SU-DHL-6 (cell line): ENCODE measurements around the gene RAB6A.

ENCODE experiments used
- H2AFZ ChIP-seq: fragments of 200-600 bp; sonication (generic); 2 replicates; pipeline ENCODE4 v1.6.1; 2014; ENCODE audit warnings: low read depth, mild to moderate bottlenecking, moderate library complexity, mixed read lengths, antibody characterized with exemption, low read length; ENCODE audit not compliant: severe bottlenecking
- H3F3A ChIP-seq: fragments of 200-600 bp; shearing (Covaris generic); 2 replicates; pipeline ENCODE4 v1.6.0; 2016; ENCODE audit warnings: antibody characterized with exemption, mild to moderate bottlenecking; ENCODE audit not compliant: insufficient read depth
- H3K27ac ChIP-seq: fragments of 200-600 bp; sonication (generic); 2 replicates; pipeline ENCODE4 v1.5.1; 2016; ENCODE audit warnings: low read depth, mild to moderate bottlenecking, low read length, moderate library complexity, mixed read lengths
- H3K27me3 ChIP-seq: fragments of 200-600 bp; sonication (generic), shearing (Covaris generic); 2 replicates; pipeline ENCODE4 v1.6.0; 2014; ENCODE audit warnings: mild to moderate bottlenecking, low read length
- H3K36me3 ChIP-seq: fragments of 200-600 bp; sonication (generic); 2 replicates; pipeline ENCODE4 v1.6.1; 2014; ENCODE audit warnings: mild to moderate bottlenecking, low read length, mixed read lengths
- H3K4me2 ChIP-seq: fragments of 300-600, 200-600 bp; shearing (Covaris generic), sonication (generic); 2 replicates; pipeline ENCODE4 v1.6.0; 2014; ENCODE audit warnings: low read length, low read depth, mild to moderate bottlenecking; ENCODE audit not compliant: poor library complexity, severe bottlenecking
- H3K4me3 ChIP-seq: fragments of 200-600 bp; sonication (generic); 2 replicates; pipeline ENCODE4 v1.5.1; 2014; ENCODE audit warnings: antibody characterized with exemption, low read length, mild to moderate bottlenecking, mixed read lengths; ENCODE audit not compliant: insufficient read depth, poor library complexity, severe bottlenecking
- H3K79me2 ChIP-seq: fragments of 200-600 bp; sonication (generic); 2 replicates; pipeline ENCODE4 v1.6.1; 2014; ENCODE audit warnings: mild to moderate bottlenecking, low read length, moderate library complexity; ENCODE audit not compliant: insufficient read depth
- H3K9ac ChIP-seq: fragments of 200-600 bp; sonication (generic); 2 replicates; pipeline ENCODE4 v1.7.0; 2014; ENCODE audit warnings: mild to moderate bottlenecking, low read length
- H3K9me2 ChIP-seq: fragments of 200-600 bp; sonication (generic); replicated peaks from 2 replicates; pipeline ENCODE4 v1.6.1; 2014; ENCODE audit warnings: low read length; ENCODE audit not compliant: insufficient read depth
- H3K9me3 ChIP-seq: fragments of 200-600 bp; sonication (generic); 2 replicates; pipeline ENCODE4 v1.6.1; 2014; ENCODE audit warnings: low read length, mixed read lengths; ENCODE audit not compliant: insufficient read depth
- H4K20me1 ChIP-seq: fragments of 200-600 bp; sonication (generic); 2 replicates; pipeline ENCODE4 v1.6.1; 2014; ENCODE audit warnings: low read depth, mild to moderate bottlenecking, antibody characterized with exemption, low read length, moderate library complexity, mixed read lengths
- CTCF ChIP-seq: fragments of 200-600 bp; sonication (generic); IDR thresholded peaks from one replicate; pipeline ENCODE4 v1.5.1; 2017; ENCODE audit warnings: antibody characterized with exemption, mild to moderate bottlenecking, low read length, moderate library complexity; ENCODE audit not compliant: insufficient read depth, poor library complexity, severe bottlenecking
- EZH2phosphoT487 ChIP-seq: fragments of 200-600 bp; sonication (generic), shearing (Covaris generic); conservative IDR thresholded peaks from 2 replicates; pipeline ENCODE4 v1.6.1; 2018; ENCODE audit warnings: mild to moderate bottlenecking, antibody characterized with exemption, low read length, moderate library complexity, mixed read lengths

The RAB6A gene

DNA sequence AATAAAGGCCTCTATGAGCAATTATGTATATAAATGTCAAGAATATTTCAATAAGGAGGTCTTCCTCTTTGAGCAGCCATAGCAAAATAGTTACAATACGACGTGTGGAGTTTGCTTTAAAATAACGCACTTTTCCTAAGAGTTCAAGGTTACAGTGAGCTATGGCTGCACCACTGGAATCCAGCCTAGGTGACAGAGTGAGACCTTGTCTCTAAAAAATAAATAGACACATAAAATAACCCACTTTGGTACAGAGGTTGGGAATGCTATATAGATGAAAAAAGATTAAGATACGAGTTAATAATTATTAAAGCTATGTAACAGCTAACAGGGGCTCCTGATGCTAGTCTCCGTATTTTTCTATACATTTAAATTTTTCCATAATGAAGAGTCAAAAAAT, 12.6 kb downstream of the RAB6A start:
- H3K9me3 ChIP-seq = no peaks in the 10 kb centered on the region
- H3K36me3 ChIP-seq = no peaks in the 10 kb centered on the region
- H2AFZ ChIP-seq = no peak overlapping the region
- H3F3A ChIP-seq = peaks cover 6% of the 10 kb centered on the region; the same call in 1 of the 2 replicates
- H4K20me1 ChIP-seq = peaks cover 7% of the 10 kb centered on the region; the same call in 1 of the 2 replicates
- H3K27me3 ChIP-seq = no peaks in the 10 kb centered on the region
- H3K4me2 ChIP-seq = no peak overlapping the region
- peaks cover 95% of the 10 kb centered on the region for H3K79me2 ChIP-seq
- no peaks in the 10 kb centered on the region for H3K9me2 ChIP-seq
- no peak overlapping the region for H3K4me3 ChIP-seq
- no peak for TF ChIP-seq CTCF
- no peak for TF ChIP-seq EZH2phosphoT487
- no peak overlapping the region for H3K27ac ChIP-seq
- H3K9ac ChIP-seq = no peak overlapping the region

DNA sequence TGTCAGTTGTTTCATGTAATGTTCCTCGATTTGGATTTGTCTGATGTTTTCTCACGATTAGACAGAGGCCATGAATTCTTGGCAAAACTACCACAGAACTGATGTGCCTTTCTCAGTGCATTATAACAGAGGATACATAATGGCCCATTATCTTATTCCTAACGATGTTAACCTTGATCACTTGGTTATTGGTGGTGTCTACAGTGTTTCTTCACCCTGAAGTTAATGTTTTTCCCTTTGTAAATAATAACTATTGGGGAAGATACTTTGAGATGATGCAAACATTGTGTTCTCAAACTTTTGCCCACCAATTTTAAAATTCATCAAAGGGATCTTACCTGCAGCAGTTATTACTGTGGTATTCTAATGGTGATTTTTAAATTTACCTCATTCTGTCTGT, 13.1 kb downstream of the RAB6A start:
- Histone ChIP-seq H3F3A (peaks cover 6% of the 10 kb centered on the region; the same call in 1 of the 2 replicates), H3K9ac (no peak overlapping the region), H3K27ac (no peak overlapping the region), H3K4me3 (no peak overlapping the region), H3K9me3 (no peaks in the 10 kb centered on the region), H3K27me3 (no peaks in the 10 kb centered on the region), H3K79me2 (peaks cover 97% of the 10 kb centered on the region), H3K36me3 (no peaks in the 10 kb centered on the region), H4K20me1 (peaks cover 7% of the 10 kb centered on the region; the same call in 1 of the 2 replicates), H2AFZ (no peak overlapping the region), H3K9me2 (no peaks in the 10 kb centered on the region), H3K4me2 (no peak overlapping the region)
- no peak for TF ChIP-seq EZH2phosphoT487
- no peak for TF ChIP-seq CTCF

DNA sequence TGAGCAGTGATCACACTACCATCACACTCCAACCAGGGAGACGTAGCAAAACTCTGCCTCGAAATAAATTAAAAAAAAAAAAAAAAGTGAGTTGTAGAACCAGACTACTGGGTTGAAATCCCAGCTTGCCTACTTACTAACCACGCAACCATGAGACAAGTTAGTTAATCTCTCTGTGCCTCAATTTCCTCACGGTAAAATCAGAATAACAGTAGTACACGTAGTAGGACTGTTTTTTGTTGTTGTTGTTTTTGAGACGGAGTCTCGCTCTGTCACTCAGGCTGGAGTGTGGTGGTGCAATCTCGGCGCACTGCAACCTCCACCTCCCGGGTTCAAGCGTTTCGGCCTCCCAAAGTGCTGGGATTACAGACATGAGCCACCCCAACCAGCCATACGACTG, 14.2 kb downstream of the RAB6A start:
- peaks cover 6% of the 10 kb centered on the region; the same call in 1 of the 2 replicates for H3F3A ChIP-seq
- H3K9me3 ChIP-seq = no peaks in the 10 kb centered on the region
- no peak overlapping the region for H2AFZ ChIP-seq
- H3K9ac ChIP-seq = no peak overlapping the region
- H3K9me2 ChIP-seq = no peaks in the 10 kb centered on the region
- H3K27ac ChIP-seq = no peak overlapping the region
- H3K36me3 ChIP-seq = no peaks in the 10 kb centered on the region
- no peak overlapping the region for H3K4me2 ChIP-seq
- no peak overlapping the region for H3K4me3 ChIP-seq
- TF ChIP-seq EZH2phosphoT487 = no peak
- TF ChIP-seq CTCF = no peak
- no peaks in the 10 kb centered on the region for H3K27me3 ChIP-seq
- peaks cover 95% of the 10 kb centered on the region for H3K79me2 ChIP-seq
- peaks cover 7% of the 10 kb centered on the region; the same call in 1 of the 2 replicates for H4K20me1 ChIP-seq
